Choroid plexus epithelial cell (primary cell): ENCODE data around the gene SCCPDH.
A peak's percentile ranks its signal among the peaks of the same experiment; 100 is the strongest.
"Not testable (repeated sequence)": the region's sequence is repeated elsewhere in the genome, so short reads cannot be mapped to it uniquely, and the experiment has no call there.

Experiments used
- DNase-seq: peaks from one replicate; pipeline ENCODE4 v3.0.0-alpha.2; 2010; ENCODE audit warnings: low read depth
- H3K4me3 ChIP-seq: 2 replicates; pipeline ENCODE4 v1.5.1; 2011; ENCODE audit warnings: low read depth, mild to moderate bottlenecking, control low read depth, low read length, moderate library complexity
- CTCF ChIP-seq: conservative IDR thresholded peaks from 2 replicates; pipeline ENCODE4 v1.5.1; 2011; ENCODE audit warnings: low read depth, mild to moderate bottlenecking, control low read depth, inconsistent platforms, low read length, moderate library complexity

SCCPDH gene

GRCh38 chr1:246801241-246802020 is 77.2 kb downstream of the SCCPDH start:
- no peak overlapping the region for H3K4me3 ChIP-seq
- peak; percentile 52 for DNase-seq
- no peak for TF ChIP-seq CTCF

GRCh38 chr1:246803373-246803772 is 79.2 kb downstream of the SCCPDH start:
- TF ChIP-seq CTCF = no peak
- no peak overlapping the region for H3K4me3 ChIP-seq
- DNase-seq = no peak

- no peak for TF ChIP-seq CTCF
- DNase-seq = no peak
- no peak overlapping the region for H3K4me3 ChIP-seq
These were observed 79.7 kb downstream of the SCCPDH start for GRCh38 chr1:246803883-246804282.

GRCh38 chr1:246805135-246805716 is 81.0 kb downstream of the SCCPDH start:
- no peak overlapping the region for H3K4me3 ChIP-seq
- no peak for TF ChIP-seq CTCF
- DNase-seq = no peak

GRCh38 chr1:246809473-246809872 is 85.3 kb downstream of the SCCPDH start:
- H3K4me3 ChIP-seq = no peak overlapping the region
- TF ChIP-seq CTCF = peak; percentile 38
- DNase-seq = no peak

GRCh38 chr1:246811985-246812384 is 87.8 kb downstream of the SCCPDH start:
- H3K4me3 ChIP-seq = no peak overlapping the region
- no peak for DNase-seq
- no peak for TF ChIP-seq CTCF

GRCh38 chr1:246813325-246813724 is 89.1 kb downstream of the SCCPDH start:
- DNase-seq, H3K4me3 ChIP-seq: not testable (repeated sequence)
